HepG2 (cell line): ENCODE results near the gene TBC1D20. TPM values are rescaled to one million over a fixed set of nuclear protein-coding genes. Genes with fewer than 3 reads are reported as not detected.
A peak's percentile ranks its signal among the peaks of the same experiment; 100 is the strongest.

ENCODE experiments used
- AHDC1 ChIP-seq: sonication (generic); formaldehyde crosslinking; IDR thresholded peaks from 2 replicates; pipeline ENCODE4 v1.5.1; 2020; ENCODE audit warnings: mild to moderate bottlenecking, missing genetic modification reagents, borderline replicate concordance
- CAMTA2 ChIP-seq: sonication (generic); formaldehyde crosslinking; IDR thresholded peaks from 2 replicates; pipeline ENCODE4 v1.4.0; 2020; ENCODE audit warnings: mild to moderate bottlenecking, missing genetic modification reagents, borderline replicate concordance
- ELF3 ChIP-seq: IDR thresholded peaks from 2 replicates; pipeline ENCODE4 v1.6.1; 2016; ENCODE audit warnings: missing genetic modification reagents, missing compliant biosample characterization
- ELF4 ChIP-seq: sonication (generic); formaldehyde crosslinking; IDR thresholded peaks from 2 replicates; pipeline ENCODE4 v1.5.0; 2020; ENCODE audit warnings: missing genetic modification reagents, mild to moderate bottlenecking, moderate library complexity, borderline replicate concordance
- FOXP1 ChIP-seq, 2 experiments: fragments of 450-650 bp in 1 of 2; IDR thresholded peaks; 2 replicates each; pipeline ENCODE4 v1.6.1; 2017 to 2018; ENCODE audit warnings: antibody characterized with exemption in 1 of 2
- GATAD2A ChIP-seq: IDR thresholded peaks from 2 replicates; pipeline ENCODE4 v1.6.1; 2016
- HNF4G ChIP-seq, 2 experiments: sonication (generic) in 1 of 2; formaldehyde crosslinking in 1 of 2; IDR thresholded peaks; 2 replicates each; pipeline versions ENCODE4 v1.4.0 to v1.6.1; 2011 to 2020; ENCODE audit warnings: borderline replicate concordance in 2 of 2, low read depth in 2 of 2, mild to moderate bottlenecking in 2 of 2, low read length in 1 of 2, missing genetic modification reagents in 1 of 2, moderate library complexity in 1 of 2
- MAFK ChIP-seq, 2 experiments: IDR thresholded peaks in 1 of 2; conservative IDR thresholded peaks in 1 of 2; 2 replicates each; pipeline ENCODE4 v1.6.1; 2011; ENCODE audit warnings: improper control_type of control experiment in 2 of 2, low read length in 2 of 2
- MYC ChIP-seq: sonication (generic); formaldehyde crosslinking; IDR thresholded peaks from 2 replicates; pipeline ENCODE4 v1.9.0; 2021; ENCODE audit warnings: missing genetic modification reagents, borderline replicate concordance
- NR2F1 ChIP-seq, 2 experiments: fragments of 450-650 bp in 1 of 2; formaldehyde crosslinking in 1 of 2; IDR thresholded peaks; 2 replicates each; pipeline versions ENCODE4 v1.5.0 to v1.6.1; 2016 to 2020; ENCODE audit warnings: mild to moderate bottlenecking in 1 of 2, missing compliant biosample characterization in 1 of 2, missing genetic modification reagents in 1 of 2, moderate library complexity in 1 of 2
- NR2F6 ChIP-seq, 2 experiments: IDR thresholded peaks; 2 replicates each; pipeline ENCODE4 v1.6.1; 2016; ENCODE audit warnings: antibody characterized with exemption in 1 of 2, mild to moderate bottlenecking in 1 of 2
- REXO4 ChIP-seq: sonication (generic); formaldehyde crosslinking; IDR thresholded peaks from 2 replicates; pipeline ENCODE4 v1.8.0; 2022; ENCODE audit warnings: missing genetic modification reagents, mild to moderate bottlenecking, borderline replicate concordance
- SP4 ChIP-seq: sonication (generic); formaldehyde crosslinking; IDR thresholded peaks from 2 replicates; pipeline ENCODE4 v1.8.1; 2023; ENCODE audit warnings: mild to moderate bottlenecking, missing genetic modification reagents
- SRY ChIP-seq: sonication (generic); formaldehyde crosslinking; IDR thresholded peaks from 2 replicates; pipeline ENCODE4 v1.8.0; 2022; ENCODE audit warnings: mild to moderate bottlenecking, missing genetic modification reagents
- STAG1 ChIP-seq: sonication (generic); formaldehyde crosslinking; IDR thresholded peaks from 2 replicates; pipeline ENCODE4 v1.4.0; 2020; ENCODE audit warnings: missing genetic modification reagents
- TBX2 ChIP-seq: sonication (generic); formaldehyde crosslinking; IDR thresholded peaks from 2 replicates; pipeline ENCODE4 v1.5.0; 2020; ENCODE audit warnings: missing genetic modification reagents, mild to moderate bottlenecking, borderline replicate concordance
- ZFP36 ChIP-seq: fragments of 150-350 bp; IDR thresholded peaks from 2 replicates; pipeline ENCODE4 v1.6.1; 2018; ENCODE audit warnings: borderline replicate concordance, low read length, low read depth; ENCODE audit not compliant: partially characterized antibody
- ZNF275 ChIP-seq: sonication (generic); formaldehyde crosslinking; IDR thresholded peaks from 2 replicates; pipeline ENCODE4 v1.8.0; 2022; ENCODE audit warnings: missing genetic modification reagents, mild to moderate bottlenecking, inconsistent platforms, borderline replicate concordance
- ZNF644 ChIP-seq: IDR thresholded peaks from 2 replicates; pipeline ENCODE4 v1.6.1; 2016; ENCODE audit warnings: low read depth
- polyA plus RNA-seq, 8 experiments: library from polyadenylated mRNA; depleted of rRNA in 3 of 8; stranded (reverse) in 7 of 8; unstranded in 1 of 8; fragments of >200 nt; fragmentation: Illumina TruSeq in 4 of 8; extraction: Trizol in 4 of 8; gene quantifications; 2 replicates each; pipeline versions ENCODE4 v1.2.1 to v1.2.3, GENCODE V29; 2011 to 2016; ENCODE audit warnings: low read depth in 4 of 8, missing spikeins in 1 of 8, mixed read lengths in 1 of 8; ENCODE audit not compliant: insufficient read depth in 1 of 8
- total RNA-seq, 5 experiments: library from RNA; depleted of rRNA; stranded (reverse); fragments of >200 nt; fragmentation: Illumina TruSeq; extraction: Trizol; gene quantifications; 2 replicates each; pipeline ENCODE4 v1.2.3, GENCODE V29; 2016; ENCODE audit warnings: low read depth in 1 of 5
- TF ChIP-seq, protein P1 (sequence below): sonication (generic); formaldehyde crosslinking; IDR thresholded peaks from 2 replicates; pipeline ENCODE4 v1.4.0; 2020; ENCODE audit warnings: missing genetic modification reagents, borderline replicate concordance

Gene TBC1D20
- total and polyA plus RNA-seq, 2 of the 13 experiments (the other 11 are each of a cell fraction or from before 2014, with no cell fraction given), result 36.6 to 47.1 TPM

- TF ChIP-seq NR2F1 (CRISPR knock-in tag; IDR thresholded peaks at IDR 0.05) (0 out of 4 replicates have a peak, but pooled peaks of 1 of the 2 experiments have one; percentile 41), ZNF644 (CRISPR knock-in tag) (0 out of 2 replicates have a peak, but pooled peaks have one; percentile 22), SP4 (no peak), NR2F6 (IDR thresholded peaks at IDR 0.05) (no peak), NR2F6 (CRISPR knock-in tag; IDR thresholded peaks at IDR 0.05) (peak; percentile 38; the same call in 1 of the 2 replicates), FOXP1 (IDR thresholded peaks at IDR 0.05) (no peak), FOXP1 (CRISPR knock-in tag; IDR thresholded peaks at IDR 0.05) (peak; percentile 63; the same call in 1 of the 2 replicates), MAFK (conservative IDR thresholded peaks at IDR 0.05 in 1 of 2, IDR thresholded peaks at IDR 0.05 in 1 of 2; ENCODE audit: low read length in 2 of 2) (peak; percentile 34 to 53; a peak in 3 of 4 replicates), STAG1 (CRISPR knock-in tag) (no peak), SRY (CRISPR knock-in tag) (no peak), ZNF275 (CRISPR knock-in tag) (no peak), MYC (no peak), GATAD2A (CRISPR knock-in tag) (peak; percentile 77), AHDC1 (peak; percentile 70; the same call in 1 of the 2 replicates), HNF4G (IDR thresholded peaks at IDR 0.05; ENCODE audit: borderline replicate concordance, low read depth, low read length) (peak; percentile 78), HNF4G (CRISPR knock-in tag; IDR thresholded peaks at IDR 0.05; ENCODE audit: borderline replicate concordance, low read depth) (no peak), ELF3 (CRISPR knock-in tag) (peak; percentile 82), ZFP36 (no peak), ELF4 (CRISPR knock-in tag) (peak; percentile 80; the same call in 1 of the 2 replicates), CAMTA2 (CRISPR knock-in tag) (no peak), REXO4 (no peak), TBX2 (CRISPR knock-in tag) (no peak)
- TF ChIP-seq, protein P1, sequence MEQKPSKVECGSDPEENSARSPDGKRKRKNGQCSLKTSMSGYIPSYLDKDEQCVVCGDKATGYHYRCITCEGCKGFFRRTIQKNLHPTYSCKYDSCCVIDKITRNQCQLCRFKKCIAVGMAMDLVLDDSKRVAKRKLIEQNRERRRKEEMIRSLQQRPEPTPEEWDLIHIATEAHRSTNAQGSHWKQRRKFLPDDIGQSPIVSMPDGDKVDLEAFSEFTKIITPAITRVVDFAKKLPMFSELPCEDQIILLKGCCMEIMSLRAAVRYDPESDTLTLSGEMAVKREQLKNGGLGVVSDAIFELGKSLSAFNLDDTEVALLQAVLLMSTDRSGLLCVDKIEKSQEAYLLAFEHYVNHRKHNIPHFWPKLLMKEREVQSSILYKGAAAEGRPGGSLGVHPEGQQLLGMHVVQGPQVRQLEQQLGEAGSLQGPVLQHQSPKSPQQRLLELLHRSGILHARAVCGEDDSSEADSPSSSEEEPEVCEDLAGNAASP, result 0 out of 2 replicates have a peak, but pooled peaks have one; percentile 9
Measured at GRCh38 chr20:504632-505075, 42.3 kb upstream of the TBC1D20 start (continued).
